GM19023 (cell line): ENCODE data around the gene NXF3.
"Not testable (repeated sequence)": the region's sequence is repeated elsewhere in the genome, so short reads cannot be mapped to it uniquely, and the experiment has no call there.

Source experiments
- ATAC-seq: cut with Tn5 transposase; IDR thresholded peaks from one replicate; pipeline ENCODE4 v1.9.1; 2021; ENCODE audit warnings: mild to moderate bottlenecking, moderate library complexity; ENCODE audit not compliant: unreplicated experiment

Gene NXF3

GRCh38 chrX:103051260-103051789 lies 41.6 kb downstream of the NXF3 start:
- ATAC-seq, result no peak

DNA sequence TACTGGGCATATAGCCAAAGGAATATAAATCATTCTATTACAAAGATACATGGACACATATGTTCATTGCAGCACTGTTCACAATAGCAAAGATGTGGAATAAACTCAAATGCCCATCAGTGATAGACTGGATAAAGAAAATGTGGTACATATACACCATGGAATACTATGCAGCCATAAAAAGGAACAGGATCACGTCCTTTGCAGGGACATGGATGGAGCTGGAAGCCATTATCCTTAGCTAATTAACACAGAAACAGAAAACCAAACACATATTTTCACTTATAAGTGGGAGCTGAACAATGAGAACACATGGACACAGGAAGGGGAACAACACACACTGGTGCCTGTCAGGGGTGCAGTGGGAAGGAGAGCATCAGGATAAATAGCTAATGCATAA lies 59.6 kb downstream of the NXF3 start:
- ATAC-seq, result not testable (repeated sequence)
